ENCODE measurements around the gene E2F6.
A peak's percentile ranks its signal among the peaks of the same experiment; 100 is the strongest.

E2F6 gene

DNA sequence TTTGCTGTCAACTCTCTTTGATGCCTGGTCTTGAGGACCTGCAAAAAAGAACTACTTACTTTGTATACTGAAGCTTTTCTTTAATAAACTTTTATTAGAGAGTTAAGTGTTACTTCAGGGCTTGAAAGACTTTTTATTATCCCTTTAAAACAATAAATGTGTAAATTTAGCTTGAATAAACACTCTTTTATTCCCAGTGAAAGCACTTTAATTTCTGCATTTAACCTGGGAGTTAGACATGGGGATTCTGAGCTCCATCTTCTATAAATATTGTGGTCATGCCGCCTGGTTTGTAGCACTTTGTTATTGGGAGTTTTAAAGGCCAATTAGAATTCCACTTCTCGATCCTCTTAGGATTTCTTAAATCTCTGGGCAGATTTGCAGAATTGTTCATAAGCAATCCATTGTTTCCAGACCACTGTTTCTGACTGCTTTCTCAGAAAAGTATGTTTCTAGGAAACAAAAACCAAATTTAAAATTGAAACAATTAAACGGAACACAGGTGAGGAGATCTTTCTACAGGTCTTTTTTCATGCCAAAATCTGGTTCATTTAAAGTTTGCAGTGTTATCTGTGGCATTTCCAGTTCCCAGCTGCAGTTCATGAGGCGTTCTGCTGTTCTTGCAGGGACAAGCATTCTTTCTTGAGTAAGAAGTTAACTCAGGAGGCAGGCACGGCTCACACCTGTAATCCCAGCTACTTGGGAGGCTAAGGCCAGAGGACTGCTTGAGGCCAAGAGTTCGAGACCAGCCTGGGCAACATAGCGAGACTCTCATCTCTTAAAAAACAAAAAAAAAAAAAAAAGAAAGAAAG, 18.1 kb upstream of the E2F6 start:
- TF ChIP-seq, protein P1, sequence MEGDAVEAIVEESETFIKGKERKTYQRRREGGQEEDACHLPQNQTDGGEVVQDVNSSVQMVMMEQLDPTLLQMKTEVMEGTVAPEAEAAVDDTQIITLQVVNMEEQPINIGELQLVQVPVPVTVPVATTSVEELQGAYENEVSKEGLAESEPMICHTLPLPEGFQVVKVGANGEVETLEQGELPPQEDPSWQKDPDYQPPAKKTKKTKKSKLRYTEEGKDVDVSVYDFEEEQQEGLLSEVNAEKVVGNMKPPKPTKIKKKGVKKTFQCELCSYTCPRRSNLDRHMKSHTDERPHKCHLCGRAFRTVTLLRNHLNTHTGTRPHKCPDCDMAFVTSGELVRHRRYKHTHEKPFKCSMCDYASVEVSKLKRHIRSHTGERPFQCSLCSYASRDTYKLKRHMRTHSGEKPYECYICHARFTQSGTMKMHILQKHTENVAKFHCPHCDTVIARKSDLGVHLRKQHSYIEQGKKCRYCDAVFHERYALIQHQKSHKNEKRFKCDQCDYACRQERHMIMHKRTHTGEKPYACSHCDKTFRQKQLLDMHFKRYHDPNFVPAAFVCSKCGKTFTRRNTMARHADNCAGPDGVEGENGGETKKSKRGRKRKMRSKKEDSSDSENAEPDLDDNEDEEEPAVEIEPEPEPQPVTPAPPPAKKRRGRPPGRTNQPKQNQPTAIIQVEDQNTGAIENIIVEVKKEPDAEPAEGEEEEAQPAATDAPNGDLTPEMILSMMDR (IDR thresholded peaks at IDR 0.05; ENCODE audit: control insufficient read depth, extremely low read depth, insufficient read depth), result no peak
- peak overlapping the region; percentile 52; the same call in 1 of the 2 replicates for H3K4me3 ChIP-seq (ENCODE audit: low read depth, low read length)
- DNase-seq (ENCODE audit: low read depth), result no peak

DNA sequence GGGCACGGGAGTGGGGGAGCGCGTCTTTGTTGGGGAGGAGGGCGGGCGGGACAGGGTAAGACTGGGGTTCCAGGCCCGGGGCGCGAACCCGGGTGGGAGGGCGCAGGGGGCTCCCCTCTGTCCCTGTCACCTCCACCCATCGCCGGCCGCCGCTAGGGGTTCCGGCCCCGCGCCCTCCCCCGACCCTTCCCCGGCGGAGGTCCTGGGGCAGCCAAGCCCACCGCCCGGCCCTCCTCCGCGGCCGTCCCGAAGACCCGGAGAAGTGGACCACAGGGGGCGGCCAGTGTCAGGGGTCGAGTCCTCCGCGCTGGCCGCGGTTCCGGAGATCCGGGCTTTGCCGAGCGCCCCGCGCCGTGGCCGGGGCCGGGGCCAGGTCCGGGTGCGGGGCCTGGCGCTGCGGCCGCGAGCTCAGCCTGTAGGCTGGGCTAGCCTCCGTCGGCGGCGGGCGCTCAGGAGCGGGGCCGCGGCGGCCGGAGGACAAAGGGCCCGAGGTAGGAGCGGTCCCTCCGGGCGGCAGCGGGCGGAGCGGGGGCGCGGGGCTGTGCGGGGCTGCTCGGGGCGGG, 16.6 kb upstream of the E2F6 start:
- peak overlapping the region; percentile 52 for H3K4me3 ChIP-seq (ENCODE audit: low read depth, low read length)
- DNase-seq (ENCODE audit: low read depth), result no peak
- TF ChIP-seq, protein P1 (IDR thresholded peaks at IDR 0.05; ENCODE audit: control insufficient read depth, extremely low read depth, insufficient read depth), result no peak

GRCh38 chr2:11481789-11482472, 16.0 kb upstream of the E2F6 start:
- TF ChIP-seq, protein P1 (IDR thresholded peaks at IDR 0.05; ENCODE audit: control insufficient read depth, extremely low read depth, insufficient read depth), result no peak
- no peak for DNase-seq (ENCODE audit: low read depth)
- H3K4me3 ChIP-seq (ENCODE audit: low read depth, low read length), result no peak overlapping the region

DNA sequence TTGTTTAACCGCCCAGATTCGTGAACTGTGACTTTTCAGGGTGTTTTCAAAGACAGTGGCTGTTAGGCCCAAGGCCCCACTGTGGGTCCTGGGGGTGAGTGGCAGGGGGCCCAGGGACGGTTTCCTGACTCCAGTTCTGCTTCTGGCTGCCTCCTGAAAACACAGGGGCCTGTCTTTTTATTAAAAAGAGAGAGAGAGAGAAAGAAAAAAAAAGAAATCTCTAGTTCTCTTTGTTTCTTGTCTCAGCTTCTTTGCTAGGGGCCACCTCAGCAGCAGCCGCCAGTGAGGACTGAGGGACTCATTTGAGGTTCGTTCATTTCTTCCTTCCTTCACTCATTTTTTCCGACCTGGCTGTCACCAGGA, 15.4 kb upstream of the E2F6 start:
- H3K4me3 ChIP-seq (ENCODE audit: low read depth, low read length), result no peak overlapping the region
- no peak for DNase-seq (ENCODE audit: low read depth)
- TF ChIP-seq, protein P1 (IDR thresholded peaks at IDR 0.05; ENCODE audit: control insufficient read depth, extremely low read depth, insufficient read depth), result no peak

GRCh38 chr2:11480859-11481258, 14.9 kb upstream of the E2F6 start:
- TF ChIP-seq, protein P1 (IDR thresholded peaks at IDR 0.05; ENCODE audit: control insufficient read depth, extremely low read depth, insufficient read depth), result no peak
- no peak for DNase-seq (ENCODE audit: low read depth)
- no peak overlapping the region for H3K4me3 ChIP-seq (ENCODE audit: low read depth, low read length)

GRCh38 chr2:11480406-11480805, 14.4 kb upstream of the E2F6 start:
- H3K4me3 ChIP-seq (ENCODE audit: low read depth, low read length), result no peak overlapping the region
- TF ChIP-seq, protein P1 (IDR thresholded peaks at IDR 0.05; ENCODE audit: control insufficient read depth, extremely low read depth, insufficient read depth), result no peak
- DNase-seq (ENCODE audit: low read depth), result no peak
